NCI-H1105 (cell line): ENCODE data around the gene CAPN10.
A peak's percentile ranks its signal among the peaks of the same experiment; 100 is the strongest.
"Not testable (repeated sequence)": the region's sequence is repeated elsewhere in the genome, so short reads cannot be mapped to it uniquely, and the experiment has no call there.

Source experiments
- DNase-seq: peaks from one replicate; lab custom pipeline; 2025; lab: John Stamatoyannopoulos, UW

CAPN10 gene

DNA sequence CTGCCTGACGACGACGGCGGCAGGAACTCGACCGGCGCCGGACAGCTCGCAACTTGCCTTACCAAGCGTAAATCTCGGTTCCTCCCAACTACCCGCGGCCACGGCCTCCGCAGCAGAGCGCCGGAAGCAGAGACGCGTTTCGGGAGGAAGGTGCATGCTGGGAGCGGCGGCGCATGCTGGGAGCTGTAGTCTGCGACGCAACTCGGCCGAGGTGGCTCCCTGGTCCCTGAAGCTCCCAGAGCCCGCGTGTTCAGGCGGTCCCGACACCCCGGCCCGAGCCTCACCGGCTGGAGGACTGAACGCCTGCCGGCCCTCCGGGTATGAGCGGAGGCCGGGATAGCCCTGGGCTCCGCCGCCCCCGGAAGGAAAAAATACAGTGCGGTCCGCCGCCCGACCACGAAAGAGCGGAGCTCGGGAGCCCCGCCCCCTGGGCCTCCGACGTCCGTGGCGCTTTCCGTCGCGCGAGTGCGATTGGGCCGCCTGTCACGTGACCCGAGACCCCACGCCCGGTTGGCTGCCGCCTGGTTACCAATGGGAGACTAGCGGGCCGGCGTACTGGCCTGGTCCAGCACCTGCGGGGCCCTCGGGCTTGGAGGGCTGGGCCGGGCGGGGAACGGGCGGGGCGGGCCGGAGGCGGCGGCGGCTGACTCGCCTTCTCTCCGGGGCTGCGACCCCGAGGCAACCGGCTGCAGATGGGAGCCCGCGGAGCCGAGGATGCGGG is at the start of gene CAPN10:
CAPN10 (plus strand) TSS at position 537 of the 721 bp plus-strand sequence; CDS start at position 715, 178 bp downstream.
- peak; percentile 94 for DNase-seq

GRCh38 chr2:240538031-240538780 is 48.3 kb upstream of the CAPN10 start:
- no peak for DNase-seq

- DNase-seq, result not testable (repeated sequence)
Measured at GRCh38 chr2:240539101-240539500, 47.4 kb upstream of the CAPN10 start.

GRCh38 chr2:240539906-240540305 is 46.6 kb upstream of the CAPN10 start:
- no peak for DNase-seq

DNA sequence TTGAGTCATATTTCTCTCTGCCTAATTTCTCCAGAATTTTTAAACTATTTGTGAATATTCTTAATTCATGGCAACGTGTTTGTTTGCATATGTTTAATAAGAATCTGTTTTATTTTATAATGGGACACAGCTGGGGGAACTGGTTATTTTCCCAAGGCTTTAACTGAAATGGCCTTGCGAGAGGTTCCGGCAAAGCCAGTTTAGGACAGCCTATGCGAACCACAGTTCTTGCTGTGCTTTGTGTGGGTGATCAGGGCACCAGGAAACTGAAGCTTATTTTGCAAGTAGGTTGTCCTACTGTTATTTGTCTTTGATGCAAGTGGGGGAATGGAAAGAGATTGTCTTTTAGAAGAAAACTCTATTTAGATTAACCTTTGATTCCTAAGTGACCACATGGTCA is 35.2 kb upstream of the CAPN10 start:
- DNase-seq, result no peak

GRCh38 chr2:240551811-240552210 is 34.7 kb upstream of the CAPN10 start:
- no peak for DNase-seq

DNA sequence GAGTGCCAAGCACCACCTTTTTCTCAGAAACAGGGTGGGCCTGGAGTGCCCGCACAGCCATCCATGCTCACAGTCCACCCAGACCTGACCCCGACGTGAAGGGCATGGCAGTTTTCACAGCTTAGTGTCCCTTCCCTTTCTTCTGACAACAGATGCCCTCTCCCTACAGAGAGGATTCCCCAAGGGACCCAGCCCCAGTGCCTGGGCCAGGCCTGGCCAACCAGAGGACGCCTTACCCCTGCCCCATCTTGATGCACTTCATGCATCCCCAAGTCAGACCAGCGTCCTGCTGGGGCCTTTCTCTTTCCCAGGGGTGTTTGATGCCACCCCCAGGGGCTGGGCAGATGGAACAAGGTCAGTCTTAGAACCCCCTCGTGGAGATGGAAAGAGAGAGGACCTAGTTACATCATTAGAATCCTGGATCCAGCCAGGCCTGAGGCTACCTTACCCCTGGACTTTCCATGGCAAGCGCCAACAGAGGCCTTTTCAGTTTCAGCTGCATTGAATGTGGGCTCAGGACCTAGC is 32.5 kb upstream of the CAPN10 start:
- no peak for DNase-seq

DNA sequence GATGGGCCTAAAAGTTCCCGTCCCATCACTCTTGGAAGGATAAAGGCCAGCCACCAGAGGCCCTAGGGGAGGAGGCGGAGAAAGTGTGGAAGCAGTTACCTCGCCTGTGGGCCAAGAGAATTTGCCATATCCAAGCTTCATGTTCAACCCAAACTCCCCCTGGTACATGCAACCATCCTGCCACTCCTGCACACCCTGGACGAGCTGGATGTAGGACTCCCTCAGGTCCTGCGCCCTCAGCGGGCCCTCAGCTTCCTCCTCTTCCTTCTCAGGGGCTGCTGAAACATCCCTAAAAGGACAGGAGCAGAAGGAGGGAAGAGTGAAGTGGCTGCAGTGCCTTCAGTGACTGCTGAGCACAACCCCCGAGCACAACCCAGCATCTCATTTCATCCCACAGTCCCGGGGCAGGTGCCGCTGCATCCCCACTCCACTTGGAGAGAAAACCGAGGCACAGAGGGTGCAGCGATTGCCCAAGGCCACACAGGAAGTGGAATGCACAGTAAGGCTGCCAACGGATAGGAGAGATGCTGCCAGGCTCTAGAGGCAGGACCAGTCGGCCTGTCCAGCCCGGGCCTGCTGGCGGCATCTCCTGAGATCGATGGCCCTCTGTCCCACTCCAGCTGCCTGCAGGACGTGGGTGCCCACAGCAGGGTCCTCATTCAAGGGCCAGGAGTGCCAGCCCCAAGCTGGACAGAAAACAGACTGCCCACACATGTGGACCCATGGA is 31.6 kb upstream of the CAPN10 start:
- no peak for DNase-seq

GRCh38 chr2:240555541-240556250 is 30.8 kb upstream of the CAPN10 start:
- no peak for DNase-seq

- no peak for DNase-seq
Measured at GRCh38 chr2:240556553-240557100, 29.9 kb upstream of the CAPN10 start.

DNA sequence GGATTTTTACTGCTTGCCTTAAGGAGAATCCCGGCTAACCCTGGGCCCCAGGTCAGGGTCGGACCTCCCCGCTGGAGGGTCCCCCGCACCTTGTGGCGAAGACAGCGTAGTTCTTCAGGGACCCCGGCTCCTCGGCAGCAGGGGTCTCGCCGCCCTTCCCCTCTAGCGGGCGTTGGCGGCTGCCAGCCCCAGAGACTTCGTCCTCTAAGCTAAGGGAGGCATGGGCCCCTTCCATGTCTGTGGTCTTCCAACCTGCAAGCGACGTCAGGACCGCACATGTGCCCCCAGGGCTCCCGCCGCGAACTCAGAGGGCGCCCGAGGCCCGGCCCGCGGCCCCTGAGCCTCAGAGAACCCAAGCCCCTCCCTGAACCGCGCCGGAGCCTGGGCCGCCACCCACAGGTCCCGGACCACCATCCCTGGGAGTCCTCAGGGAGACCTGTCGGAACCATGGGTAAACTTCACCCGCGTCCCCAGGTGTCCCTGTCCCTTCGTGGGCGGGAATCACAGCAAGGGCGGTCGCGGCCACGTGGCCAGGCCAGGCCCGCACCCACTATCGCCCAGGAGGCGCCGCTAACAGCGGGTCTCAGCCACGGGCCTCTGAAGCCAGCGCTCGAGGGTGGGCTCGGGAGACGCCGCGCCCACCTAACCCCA is 29.3 kb upstream of the CAPN10 start:
- no peak for DNase-seq

DNA sequence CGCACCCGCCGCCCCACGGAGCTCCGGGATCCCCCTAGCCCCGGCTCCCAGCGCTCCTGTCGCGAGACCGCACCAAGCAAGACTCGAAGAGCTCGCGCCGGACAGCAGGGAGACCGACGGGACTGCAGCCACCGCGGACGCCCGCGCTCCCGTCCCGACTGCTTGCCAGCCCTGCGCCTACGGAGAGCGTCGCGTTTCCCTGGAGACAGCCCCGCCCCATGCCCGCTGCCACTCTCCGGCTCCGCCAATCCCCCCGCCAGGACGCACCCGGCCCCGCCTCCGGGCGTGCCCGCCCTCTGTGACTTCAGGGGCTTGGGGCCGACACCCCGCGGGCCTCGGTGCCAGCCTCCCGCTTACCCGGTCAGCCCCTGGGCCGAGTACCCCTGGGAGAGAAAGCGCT is 28.7 kb upstream of the CAPN10 start, which contains the start of gene ANKMY1:
ANKMY1 (minus strand) TSS at position 181 of the 400 bp plus-strand sequence. CDS start 653 bp downstream, outside the sequence.
- no peak for DNase-seq

- DNase-seq, result no peak
Measured at GRCh38 chr2:240558236-240558761, 28.2 kb upstream of the CAPN10 start.

GRCh38 chr2:240559286-240559685 is 27.2 kb upstream of the CAPN10 start:
- DNase-seq, result no peak

DNA sequence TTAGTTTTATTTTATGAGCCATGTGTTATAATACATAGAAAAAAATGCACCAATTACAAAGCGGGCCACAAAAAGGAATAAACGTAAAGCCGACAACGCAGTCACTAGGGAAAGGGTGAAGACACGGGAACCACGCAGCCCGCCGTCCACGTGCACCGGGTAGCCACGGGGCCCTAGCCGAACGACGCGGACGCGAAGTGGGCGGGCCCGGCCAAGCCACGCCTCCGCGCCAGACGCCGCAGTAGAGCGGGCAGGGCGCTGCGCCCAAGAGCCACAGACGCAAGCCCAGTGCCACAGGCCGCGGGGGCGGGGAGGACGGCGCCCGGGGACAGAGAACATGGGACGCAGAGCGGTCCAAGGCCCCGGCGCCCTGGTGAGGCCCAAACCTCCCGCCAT is 26.5 kb upstream of the CAPN10 start, which contains the start of gene DUSP28:
DUSP28 (plus strand) TSS at position 274 of the 396 bp plus-strand sequence. CDS start 328 bp downstream, outside the sequence.
- DNase-seq, result peak; percentile 67

DNA sequence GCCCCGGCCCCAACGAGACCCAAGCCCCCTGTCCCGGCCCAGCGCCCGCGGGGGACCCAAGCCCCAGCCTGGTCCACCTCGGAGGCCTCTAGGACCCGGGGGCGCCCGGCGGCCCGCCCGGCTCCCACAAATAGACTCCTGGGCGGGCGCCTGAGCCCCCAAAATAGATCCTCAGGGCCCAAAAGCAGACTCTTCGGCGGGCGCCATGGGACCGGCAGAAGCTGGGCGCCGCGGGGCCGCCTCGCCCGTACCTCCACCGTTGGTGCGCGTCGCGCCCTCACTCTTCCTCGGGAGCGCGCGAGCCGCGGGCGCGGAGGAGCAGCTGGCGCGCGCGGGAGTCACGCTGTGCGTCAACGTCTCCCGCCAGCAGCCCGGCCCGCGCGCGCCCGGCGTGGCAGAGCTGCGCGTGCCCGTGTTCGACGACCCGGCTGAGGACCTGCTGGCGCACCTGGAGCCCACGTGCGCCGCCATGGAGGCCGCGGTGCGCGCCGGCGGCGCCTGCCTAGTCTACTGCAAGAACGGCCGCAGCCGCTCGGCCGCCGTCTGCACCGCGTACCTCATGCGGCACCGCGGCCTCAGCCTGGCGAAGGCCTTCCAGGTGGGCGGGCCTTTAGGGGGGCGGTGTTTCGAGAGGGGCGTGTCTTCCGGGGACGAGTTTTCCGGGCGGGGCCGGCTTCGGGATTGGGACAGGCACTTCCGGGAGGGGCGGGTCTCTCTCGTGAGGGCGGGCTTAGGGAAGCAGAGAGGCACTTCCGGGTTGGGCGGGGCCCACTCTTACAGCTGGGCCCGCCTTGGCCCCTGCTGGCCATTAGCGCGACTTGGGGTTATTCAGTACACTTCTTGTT is 25.8 kb upstream of the CAPN10 start:
- DNase-seq, result peak; percentile 94

GRCh38 chr2:240561325-240561971 is 25.1 kb upstream of the CAPN10 start:
- DNase-seq, result no peak

- DNase-seq, result not testable (repeated sequence)
Measured at GRCh38 chr2:240563231-240563630, 23.3 kb upstream of the CAPN10 start.
